ENCODE measurements around the gene LRRC8B. TPM values are rescaled to one million over a fixed set of nuclear protein-coding genes. Genes with fewer than 3 reads are reported as not detected.

Gene LRRC8B
- polyA plus RNA-seq, 1 donor (not counting 4 experiments of a cell fraction or from before 2014, with no cell fraction given): 1.5 TPM

DNA sequence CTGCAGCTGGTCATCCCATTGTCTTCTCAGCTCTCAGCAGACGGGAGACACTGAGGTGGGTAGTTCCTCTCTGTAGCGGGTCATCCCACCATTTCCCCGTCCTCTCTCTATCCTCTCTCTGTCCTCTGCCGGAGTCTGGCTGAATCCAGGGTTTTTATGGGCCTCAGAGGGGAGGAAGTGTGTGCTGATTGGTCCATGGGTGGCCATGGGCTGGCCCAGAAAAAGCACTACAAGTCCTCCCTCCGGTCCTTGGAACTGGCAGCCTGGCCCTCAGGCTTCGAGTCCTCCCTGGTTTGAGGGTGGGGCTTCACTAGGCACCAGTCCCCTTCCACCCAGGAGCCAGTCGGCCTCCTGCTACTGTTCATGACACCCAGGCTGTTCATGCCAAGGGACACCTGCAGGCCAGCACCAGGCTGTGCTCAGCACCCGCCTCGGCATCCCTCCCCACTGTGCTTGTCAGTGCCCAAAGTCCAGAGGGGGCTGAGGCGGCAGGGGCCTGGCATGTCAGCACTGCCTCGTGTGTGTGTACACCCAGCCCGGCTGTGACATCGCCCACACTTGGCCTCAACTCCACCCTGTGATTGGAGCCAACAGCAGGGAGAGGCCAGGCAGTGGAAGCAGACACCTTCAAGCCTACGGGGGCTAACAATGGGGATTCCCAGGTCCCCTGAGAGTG is 85.3 kb downstream of the LRRC8B start:
- H3K27ac ChIP-seq (ENCODE audit: control insufficient read depth, insufficient read depth, low read length): no peak overlapping the region
- dilution Hi-C loops (cut with MboI; ENCODE audit: extremely low pct_ligation_motif_present, low sequenced_read_pairs): no loop called here

DNA sequence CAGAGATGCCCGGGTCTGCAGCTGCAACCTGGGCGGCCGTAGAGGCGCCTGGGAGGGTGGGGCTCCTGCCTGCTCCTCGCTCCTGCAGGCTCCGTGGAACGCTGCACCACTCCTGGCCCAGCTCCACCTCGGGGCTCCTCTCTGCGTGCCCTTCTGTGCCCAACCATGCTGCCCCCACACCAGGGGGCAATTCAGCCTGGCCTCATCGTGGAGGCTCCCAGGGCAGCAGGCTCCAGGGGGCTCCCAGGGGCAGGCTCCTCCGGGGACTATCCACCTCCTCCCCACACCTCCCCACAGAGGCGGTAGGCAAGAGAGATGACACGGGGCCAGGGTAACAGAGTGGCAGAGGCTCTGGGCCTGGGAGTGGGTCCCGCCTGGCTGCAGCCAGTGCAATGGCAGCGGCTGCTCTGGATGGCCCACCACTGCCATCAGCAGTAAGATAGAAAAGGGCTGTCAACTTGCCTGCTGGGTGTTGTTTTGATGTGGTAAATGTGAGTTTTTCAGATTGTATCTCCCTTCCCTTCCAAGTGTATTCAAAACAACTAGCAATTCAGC is 85.9 kb downstream of the LRRC8B start:
- H3K27me3 ChIP-seq (ENCODE audit: control insufficient read depth, extremely low read depth, insufficient read depth, low read length): no peaks in the 10 kb centered on the region
- dilution Hi-C loops (cut with MboI; ENCODE audit: extremely low pct_ligation_motif_present, low sequenced_read_pairs): no loop called here
- H3K9ac ChIP-seq (ENCODE audit: control insufficient read depth, extremely low read depth, insufficient read depth, low read length): no peak overlapping the region
- peaks cover 19% of the 10 kb centered on the region for H3K4me1 ChIP-seq (ENCODE audit: control insufficient read depth, extremely low read depth, insufficient read depth, low read length)
- DNase-seq (ENCODE audit: low read depth, low spot score) (no peak), FAIRE-seq (no peak)
- H3K79me2 ChIP-seq (ENCODE audit: control insufficient read depth, insufficient read depth, low read length): no peaks in the 10 kb centered on the region
- H3K36me3 ChIP-seq (ENCODE audit: control insufficient read depth in 2 of 2, extremely low read depth in 1 of 2, insufficient read depth in 2 of 2, low read length in 2 of 2): no peaks in the 10 kb centered on the region
- H3K4me3 ChIP-seq (ENCODE audit: control insufficient read depth in 2 of 3, extremely low read depth in 1 of 3, insufficient read depth in 2 of 3, low read depth in 1 of 3, low read length in 3 of 3): no peak overlapping the region
- H4K20me1 ChIP-seq (ENCODE audit: control insufficient read depth, extremely low read depth, insufficient read depth, low read length): no peaks in the 10 kb centered on the region
- H3K9me1 ChIP-seq (ENCODE audit: control insufficient read depth, extremely low read depth, insufficient read depth, low read length): no peaks in the 10 kb centered on the region
- H3K9me3 ChIP-seq (ENCODE audit: control insufficient read depth, low read depth, low read length): no peaks in the 10 kb centered on the region
- TF ChIP-seq, protein P1, sequence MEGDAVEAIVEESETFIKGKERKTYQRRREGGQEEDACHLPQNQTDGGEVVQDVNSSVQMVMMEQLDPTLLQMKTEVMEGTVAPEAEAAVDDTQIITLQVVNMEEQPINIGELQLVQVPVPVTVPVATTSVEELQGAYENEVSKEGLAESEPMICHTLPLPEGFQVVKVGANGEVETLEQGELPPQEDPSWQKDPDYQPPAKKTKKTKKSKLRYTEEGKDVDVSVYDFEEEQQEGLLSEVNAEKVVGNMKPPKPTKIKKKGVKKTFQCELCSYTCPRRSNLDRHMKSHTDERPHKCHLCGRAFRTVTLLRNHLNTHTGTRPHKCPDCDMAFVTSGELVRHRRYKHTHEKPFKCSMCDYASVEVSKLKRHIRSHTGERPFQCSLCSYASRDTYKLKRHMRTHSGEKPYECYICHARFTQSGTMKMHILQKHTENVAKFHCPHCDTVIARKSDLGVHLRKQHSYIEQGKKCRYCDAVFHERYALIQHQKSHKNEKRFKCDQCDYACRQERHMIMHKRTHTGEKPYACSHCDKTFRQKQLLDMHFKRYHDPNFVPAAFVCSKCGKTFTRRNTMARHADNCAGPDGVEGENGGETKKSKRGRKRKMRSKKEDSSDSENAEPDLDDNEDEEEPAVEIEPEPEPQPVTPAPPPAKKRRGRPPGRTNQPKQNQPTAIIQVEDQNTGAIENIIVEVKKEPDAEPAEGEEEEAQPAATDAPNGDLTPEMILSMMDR (optimal IDR thresholded peaks at IDR 0.05 in 1 of 3, IDR thresholded peaks at IDR 0.05 in 1 of 3, conservative IDR thresholded peaks at IDR 0.05 in 1 of 3; ENCODE audit: extremely low read depth in 1 of 3, insufficient read depth in 2 of 3, low read length in 3 of 3): no peak
- no peak for TF ChIP-seq EZH2 (IDR thresholded peaks at IDR 0.05; ENCODE audit: low read length)
- H3K4me2 ChIP-seq (ENCODE audit: control insufficient read depth, extremely low read depth, insufficient read depth, low read depth, low read length): no peak overlapping the region
- no peak overlapping the region for H3K27ac ChIP-seq (ENCODE audit: control insufficient read depth, insufficient read depth, low read length)
- H2AFZ ChIP-seq (ENCODE audit: control insufficient read depth, low read length): no peak overlapping the region

More for the DNA sequence above, 85.3 kb downstream of the LRRC8B start:
- no peaks in the 10 kb centered on the region for H3K79me2 ChIP-seq (ENCODE audit: control insufficient read depth, insufficient read depth, low read length)
- H3K9me3 ChIP-seq (ENCODE audit: control insufficient read depth, low read depth, low read length): no peaks in the 10 kb centered on the region
- TF ChIP-seq, protein P1 (optimal IDR thresholded peaks at IDR 0.05 in 1 of 3, IDR thresholded peaks at IDR 0.05 in 1 of 3, conservative IDR thresholded peaks at IDR 0.05 in 1 of 3; ENCODE audit: extremely low read depth in 1 of 3, insufficient read depth in 2 of 3, low read length in 3 of 3): no peak
- no peak for TF ChIP-seq EZH2 (IDR thresholded peaks at IDR 0.05; ENCODE audit: low read length)
- H4K20me1 ChIP-seq (ENCODE audit: control insufficient read depth, extremely low read depth, insufficient read depth, low read length): no peaks in the 10 kb centered on the region
- H3K27me3 ChIP-seq (ENCODE audit: control insufficient read depth, extremely low read depth, insufficient read depth, low read length): no peaks in the 10 kb centered on the region
- H3K4me3 ChIP-seq (ENCODE audit: control insufficient read depth in 2 of 3, extremely low read depth in 1 of 3, insufficient read depth in 2 of 3, low read depth in 1 of 3, low read length in 3 of 3): no peak overlapping the region
- H3K4me2 ChIP-seq (ENCODE audit: control insufficient read depth, extremely low read depth, insufficient read depth, low read depth, low read length): no peak overlapping the region
- H3K9me1 ChIP-seq (ENCODE audit: control insufficient read depth, extremely low read depth, insufficient read depth, low read length): no peaks in the 10 kb centered on the region
- no peaks in the 10 kb centered on the region for H3K36me3 ChIP-seq (ENCODE audit: control insufficient read depth in 2 of 2, extremely low read depth in 1 of 2, insufficient read depth in 2 of 2, low read length in 2 of 2)
- H3K9ac ChIP-seq (ENCODE audit: control insufficient read depth, extremely low read depth, insufficient read depth, low read length): no peak overlapping the region
- FAIRE-seq: no peak
- no peak for DNase-seq (ENCODE audit: low read depth, low spot score)
- peaks cover 19% of the 10 kb centered on the region for H3K4me1 ChIP-seq (ENCODE audit: control insufficient read depth, extremely low read depth, insufficient read depth, low read length)
- H2AFZ ChIP-seq (ENCODE audit: control insufficient read depth, low read length): no peak overlapping the region
